ENCODE measurements around the gene TNK1. TPM values are rescaled to one million over a fixed set of nuclear protein-coding genes. Genes with fewer than 3 reads are reported as not detected.

TNK1 gene
- total RNA-seq, 4 donors from 2014 or later, result 13.0 to 25.4 (median 19.7) TPM

- 90 to 95% methylated on average over 32 to 33 of the region's 33 CpGs for WGBS, 2 donors
- intact Hi-C loops (cut with DNase I; ENCODE audit: low total_unique reads), result loop anchor here (10.0 kb wide), 1 partner anchor 62 kb away; no protein-coding TSS in a partner anchor
- TF ChIP-seq POLR2A (IDR thresholded peaks at IDR 0.05) (no peak), CTCF (IDR thresholded peaks at IDR 0.05) (no peak)
- DNase-seq (ENCODE audit: low spot score in 2 of 2), result no peak
- H3K4me3 ChIP-seq (ENCODE audit: low read depth, poor library complexity, severe bottlenecking), result no peak overlapping the region
Observed at GRCh38 chr17:7426203-7426863, 45.4 kb downstream of the TNK1 start.

GRCh38 chr17:7426896-7427489 lies 46.1 kb downstream of the TNK1 start:
- no peak for TF ChIP-seq POLR2A (IDR thresholded peaks at IDR 0.05)
- TF ChIP-seq CTCF (IDR thresholded peaks at IDR 0.05), result no peak
- no peak overlapping the region for H3K4me3 ChIP-seq (ENCODE audit: low read depth, poor library complexity, severe bottlenecking)
- DNase-seq (ENCODE audit: low spot score in 2 of 2), result no peak
- intact Hi-C loops (cut with DNase I; ENCODE audit: low total_unique reads), result loop anchor here (10.0 kb wide), 1 partner anchor 62 kb away; no protein-coding TSS in a partner anchor
- 92 to 93% methylated on average over 24 of the region's 29 CpGs for WGBS, 2 donors

GRCh38 chr17:7427549-7427948 lies 46.7 kb downstream of the TNK1 start:
- TF ChIP-seq POLR2A (IDR thresholded peaks at IDR 0.05) (no peak), CTCF (IDR thresholded peaks at IDR 0.05) (no peak)
- intact Hi-C loops (cut with DNase I; ENCODE audit: low total_unique reads), result loop anchor here (10.0 kb wide), 1 partner anchor 63 kb away; no protein-coding TSS in a partner anchor
- WGBS, 2 donors, result 90 to 96% methylated on average over 7 of the region's 7 CpGs
- no peak for DNase-seq (ENCODE audit: low spot score in 2 of 2)
- no peak overlapping the region for H3K4me3 ChIP-seq (ENCODE audit: low read depth, poor library complexity, severe bottlenecking)

GRCh38 chr17:7428557-7428956 lies 47.7 kb downstream of the TNK1 start, which contains the start of gene SPEM3:
SPEM3 (plus strand) TSS chr17:7428857; CDS start chr17:7428903, 46 bp downstream.
- TF ChIP-seq POLR2A (IDR thresholded peaks at IDR 0.05), result no peak
- TF ChIP-seq CTCF (IDR thresholded peaks at IDR 0.05), result no peak
- no peak for DNase-seq (ENCODE audit: low spot score in 2 of 2)
- H3K4me3 ChIP-seq (ENCODE audit: low read depth, poor library complexity, severe bottlenecking), result no peak within 1 kb of the TSS
- WGBS, 2 donors, result 73 to 76% methylated on average over 5 of the region's 5 CpGs
- intact Hi-C loops (cut with DNase I; ENCODE audit: low total_unique reads), result loop anchor here (10.0 kb wide), 1 partner anchor 64 kb away; no protein-coding TSS in a partner anchor

- DNase-seq (ENCODE audit: low spot score in 2 of 2), result no peak
- no peak overlapping the region for H3K4me3 ChIP-seq (ENCODE audit: low read depth, poor library complexity, severe bottlenecking)
- WGBS, 2 donors, result 90 to 93% methylated on average over 10 of the region's 10 CpGs
- TF ChIP-seq POLR2A (IDR thresholded peaks at IDR 0.05), result no peak
- no peak for TF ChIP-seq CTCF (IDR thresholded peaks at IDR 0.05)
- intact Hi-C loops (cut with DNase I; ENCODE audit: low total_unique reads), result loop anchor here (10.0 kb wide), 2 partner anchors 65 to 135 kb away; partner anchors contain the start of gene SENP3
Observed at GRCh38 chr17:7429722-7430121, 48.8 kb downstream of the TNK1 start.
